ENCODE results near the gene DDAH1.

DNA sequence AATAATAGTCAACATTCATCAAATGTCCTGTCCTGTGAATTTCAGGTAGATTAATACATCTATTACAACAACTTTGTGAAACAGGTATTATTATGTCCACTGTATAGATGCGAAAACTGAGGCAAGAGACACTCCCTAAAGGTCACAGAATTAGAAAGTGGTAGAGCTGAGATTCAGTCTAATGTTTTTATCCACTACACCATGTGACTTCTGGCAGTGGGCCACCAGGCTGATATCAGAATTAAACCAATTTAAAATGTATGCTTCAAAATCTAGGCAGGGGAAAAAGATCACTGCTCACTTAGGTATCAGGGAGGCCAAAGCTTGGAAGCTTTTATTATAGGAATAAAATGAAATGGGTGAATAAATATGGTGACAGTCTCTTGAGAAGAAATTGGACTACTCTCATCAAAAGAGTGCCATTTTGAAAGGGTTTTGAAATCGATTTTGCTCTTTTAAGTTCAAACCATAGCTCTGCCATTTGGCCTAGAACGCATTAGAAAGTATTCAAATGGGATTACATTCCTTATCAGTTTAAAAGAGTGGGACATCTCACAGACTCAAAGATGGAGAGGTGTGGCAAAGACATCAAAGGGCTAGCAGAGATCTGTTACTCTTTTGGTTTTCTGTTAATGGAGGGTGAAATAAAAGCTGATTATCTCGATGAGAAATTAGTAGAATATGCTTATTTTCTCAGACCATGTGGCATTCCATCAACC lies 1.9 kb downstream of the DDAH1 start:
- TF ChIP-seq, protein P1, sequence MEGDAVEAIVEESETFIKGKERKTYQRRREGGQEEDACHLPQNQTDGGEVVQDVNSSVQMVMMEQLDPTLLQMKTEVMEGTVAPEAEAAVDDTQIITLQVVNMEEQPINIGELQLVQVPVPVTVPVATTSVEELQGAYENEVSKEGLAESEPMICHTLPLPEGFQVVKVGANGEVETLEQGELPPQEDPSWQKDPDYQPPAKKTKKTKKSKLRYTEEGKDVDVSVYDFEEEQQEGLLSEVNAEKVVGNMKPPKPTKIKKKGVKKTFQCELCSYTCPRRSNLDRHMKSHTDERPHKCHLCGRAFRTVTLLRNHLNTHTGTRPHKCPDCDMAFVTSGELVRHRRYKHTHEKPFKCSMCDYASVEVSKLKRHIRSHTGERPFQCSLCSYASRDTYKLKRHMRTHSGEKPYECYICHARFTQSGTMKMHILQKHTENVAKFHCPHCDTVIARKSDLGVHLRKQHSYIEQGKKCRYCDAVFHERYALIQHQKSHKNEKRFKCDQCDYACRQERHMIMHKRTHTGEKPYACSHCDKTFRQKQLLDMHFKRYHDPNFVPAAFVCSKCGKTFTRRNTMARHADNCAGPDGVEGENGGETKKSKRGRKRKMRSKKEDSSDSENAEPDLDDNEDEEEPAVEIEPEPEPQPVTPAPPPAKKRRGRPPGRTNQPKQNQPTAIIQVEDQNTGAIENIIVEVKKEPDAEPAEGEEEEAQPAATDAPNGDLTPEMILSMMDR (IDR thresholded peaks at IDR 0.05), result no peak
- no peak for TF ChIP-seq POLR2A (IDR thresholded peaks at IDR 0.05)

Measured in ovary (tissue), 3 donors.